Measurements from ENCODE around the gene PSMA2. TPM values are rescaled to one million over a fixed set of nuclear protein-coding genes. Genes with fewer than 3 reads are reported as not detected.

Gene PSMA2
- total RNA-seq, 6 donors from 2014 or later: 14.7 to 58.9 (median 42.8) TPM

DNA sequence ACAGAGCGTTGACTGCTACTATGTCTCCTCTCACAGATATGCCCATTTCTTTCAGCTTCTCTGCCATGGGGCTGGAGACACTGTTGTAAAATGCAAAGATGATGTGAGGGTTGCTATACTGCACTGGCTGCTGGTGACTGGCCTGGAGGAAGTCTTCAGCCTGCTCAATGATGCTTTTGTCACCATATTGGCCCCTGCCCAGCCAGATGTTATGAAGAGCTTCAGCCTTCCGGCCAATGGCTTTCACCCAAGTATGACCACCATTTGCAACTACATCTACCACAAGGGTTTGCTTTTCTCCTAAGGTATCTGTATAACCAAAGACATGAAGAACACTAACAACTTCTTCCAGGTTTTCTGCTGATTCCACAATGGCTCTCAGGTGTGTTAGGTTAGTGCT is 21.7 kb downstream of the PSMA2 start:
- peaks cover 14 to 63% (median 34%) of the 10 kb centered on the region in 4 donors for H3K4me1 ChIP-seq
- no peak for TF ChIP-seq POLR2AphosphoS5 (IDR thresholded peaks at IDR 0.05)
- TF ChIP-seq EP300 (IDR thresholded peaks at IDR 0.05): no peak
- TF ChIP-seq CTCF (IDR thresholded peaks at IDR 0.05): no peak
- TF ChIP-seq POLR2A (IDR thresholded peaks at IDR 0.05): no peak
- 94% methylated on average over 2 of the region's 2 CpGs for WGBS, 2 donors
- H3K27me3 ChIP-seq: no peaks in the 10 kb centered on the region
- ATAC-seq (ENCODE audit: low FRiP score in 2 of 2) (no peak), DNase-seq (no peak)
- peak overlapping the region in 1 of 4 donors; percentile 74 for H3K4me3 ChIP-seq
- no peaks in the 10 kb centered on the region for H3K9me3 ChIP-seq
- H3K36me3 ChIP-seq: no peaks in the 10 kb centered on the region
- H3K27ac ChIP-seq: peak overlapping the region in 1 of 4 donors; percentile 96

- ATAC-seq (ENCODE audit: low FRiP score in 2 of 2): no peak
- H3K9me3 ChIP-seq: no peaks in the 10 kb centered on the region
- no peaks in the 10 kb centered on the region for H3K36me3 ChIP-seq
- no peaks in the 10 kb centered on the region for H3K27me3 ChIP-seq
- H3K4me3 ChIP-seq: no peak overlapping the region
- no peak for TF ChIP-seq CTCF (IDR thresholded peaks at IDR 0.05)
- TF ChIP-seq EP300 (IDR thresholded peaks at IDR 0.05): no peak
- TF ChIP-seq POLR2A (IDR thresholded peaks at IDR 0.05): no peak
- TF ChIP-seq POLR2AphosphoS5 (IDR thresholded peaks at IDR 0.05): no peak
- peaks cover 10 to 42% (median 18%) of the 10 kb centered on the region in 4 donors for H3K4me1 ChIP-seq
- DNase-seq: no peak
- peak overlapping the region in 2 of 4 donors; percentile 9 to 67 for H3K27ac ChIP-seq
Observed at GRCh38 chr7:42907316-42907715, 24.7 kb downstream of the PSMA2 start.

DNA sequence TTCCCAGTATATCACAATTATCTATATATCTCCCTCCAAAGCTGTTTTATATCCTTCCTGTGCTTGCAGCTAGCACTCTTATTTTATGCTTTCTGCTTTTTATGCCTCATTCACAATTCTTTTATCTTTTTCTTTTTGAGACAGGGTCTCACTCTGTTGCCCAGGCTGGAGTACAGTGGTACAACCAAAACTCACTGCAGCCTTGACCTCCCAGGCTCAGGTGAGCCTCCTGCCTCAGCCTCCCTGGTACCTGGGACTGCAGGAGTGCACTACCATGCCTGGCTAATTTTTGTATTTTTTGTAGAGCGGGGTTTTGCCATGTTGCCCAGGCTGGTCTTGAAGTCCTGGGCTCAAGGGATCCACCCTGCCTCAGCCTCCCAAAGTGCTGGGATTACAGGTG is 25.8 kb downstream of the PSMA2 start:
- ATAC-seq (ENCODE audit: low FRiP score in 2 of 2): no peak

GRCh38 chr7:42902331-42902730 is 29.6 kb downstream of the PSMA2 start:
- Histone ChIP-seq H3K9me3 (no peaks in the 10 kb centered on the region), H3K4me1 (peaks cover 0 to 7% (median 3%) of the 10 kb centered on the region in 4 donors), H3K36me3 (no peaks in the 10 kb centered on the region), H3K4me3 (no peak overlapping the region), H3K27ac (no peak overlapping the region), H3K27me3 (no peaks in the 10 kb centered on the region)
- no peak for TF ChIP-seq POLR2AphosphoS5 (IDR thresholded peaks at IDR 0.05)
- TF ChIP-seq CTCF (IDR thresholded peaks at IDR 0.05): no peak
- TF ChIP-seq POLR2A (IDR thresholded peaks at IDR 0.05): no peak
- no peak for TF ChIP-seq EP300 (IDR thresholded peaks at IDR 0.05)
- DNase-seq (no peak), ATAC-seq (ENCODE audit: low FRiP score in 2 of 2) (no peak)
- 47 to 53% methylated on average over 3 of the region's 3 CpGs for WGBS, 2 donors

More for the DNA sequence above, 25.8 kb downstream of the PSMA2 start:
- Histone ChIP-seq H3K27ac (no peak overlapping the region), H3K9me3 (no peaks in the 10 kb centered on the region), H3K36me3 (no peaks in the 10 kb centered on the region), H3K4me1 (peaks cover 7 to 38% (median 14%) of the 10 kb centered on the region in 4 donors), H3K27me3 (no peaks in the 10 kb centered on the region), H3K4me3 (no peak overlapping the region)
- TF ChIP-seq POLR2AphosphoS5 (IDR thresholded peaks at IDR 0.05) (no peak), POLR2A (IDR thresholded peaks at IDR 0.05) (no peak), EP300 (IDR thresholded peaks at IDR 0.05) (no peak), CTCF (IDR thresholded peaks at IDR 0.05) (no peak)
- DNase-seq: no peak
- WGBS, 2 donors: 100% methylated on average over 1 of the region's 1 CpG

DNA sequence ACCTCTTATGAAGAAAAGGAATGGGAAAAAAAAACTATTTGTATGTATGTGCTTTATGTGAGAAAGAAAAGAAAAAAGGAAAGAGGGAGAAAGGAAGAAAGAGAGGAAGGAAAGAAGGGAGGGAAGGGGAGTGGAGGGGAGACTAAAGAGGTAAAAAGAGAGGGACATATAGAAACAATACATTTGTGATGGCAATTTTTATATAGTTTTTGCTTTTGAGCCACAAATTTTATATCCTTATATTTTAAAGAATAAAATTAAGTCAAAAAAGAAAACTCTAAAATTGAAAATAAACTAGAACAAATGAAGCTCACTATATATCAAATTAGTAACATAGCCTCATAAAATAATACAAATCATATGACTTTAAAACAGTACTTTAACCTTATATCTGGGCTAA is 31.1 kb downstream of the PSMA2 start:
- no peak for ATAC-seq (ENCODE audit: low FRiP score in 2 of 2)
- DNase-seq: no peak
- Histone ChIP-seq H3K4me1 (no peaks in the 10 kb centered on the region), H3K27me3 (no peaks in the 10 kb centered on the region), H3K27ac (no peak overlapping the region), H3K9me3 (no peaks in the 10 kb centered on the region), H3K4me3 (no peak overlapping the region), H3K36me3 (no peaks in the 10 kb centered on the region)
- TF ChIP-seq POLR2A (IDR thresholded peaks at IDR 0.05) (no peak), POLR2AphosphoS5 (IDR thresholded peaks at IDR 0.05) (no peak), CTCF (IDR thresholded peaks at IDR 0.05) (no peak), EP300 (IDR thresholded peaks at IDR 0.05) (no peak)
